RWPE1 (cell line): Measurements from ENCODE around the gene MAPK8.

Experiments used
- CTCF ChIA-PET: fragments of 350-600 bp; sonication (Branson Sonifier 250); formaldehyde crosslinking; extraction: SDS; loops from one replicate; lab custom pipeline; 2021; lab: Yijun Ruan, JAX
- POLR2A ChIA-PET: fragments of 400-600 bp; formaldehyde crosslinking; extraction: SDS; loops from one replicate; lab custom pipeline; 2020; ENCODE audit warnings: antibody characterized with exemption; ENCODE audit not compliant: low non-redundant PET; lab: Yijun Ruan, JAX
- DNase-seq: peaks from one replicate; pipeline ENCODE4 v3.0.0; 2012; ENCODE audit warnings: low spot score
- H3K27ac ChIP-seq: fragments of 450-650 bp; 2 replicates; pipeline ENCODE4 v1.5.1; 2017
- TF ChIP-seq, protein P1 (sequence below): fragments of 450-650 bp; conservative IDR thresholded peaks from 2 replicates; pipeline ENCODE4 v1.5.1; 2017; ENCODE audit warnings: low read depth, mild to moderate bottlenecking

Gene MAPK8

GRCh38 chr10:48430402-48430993 is 124.0 kb downstream of the MAPK8 start:
- H3K27ac ChIP-seq: no peak overlapping the region
- CTCF ChIA-PET: no interaction called here
- TF ChIP-seq, protein P1, sequence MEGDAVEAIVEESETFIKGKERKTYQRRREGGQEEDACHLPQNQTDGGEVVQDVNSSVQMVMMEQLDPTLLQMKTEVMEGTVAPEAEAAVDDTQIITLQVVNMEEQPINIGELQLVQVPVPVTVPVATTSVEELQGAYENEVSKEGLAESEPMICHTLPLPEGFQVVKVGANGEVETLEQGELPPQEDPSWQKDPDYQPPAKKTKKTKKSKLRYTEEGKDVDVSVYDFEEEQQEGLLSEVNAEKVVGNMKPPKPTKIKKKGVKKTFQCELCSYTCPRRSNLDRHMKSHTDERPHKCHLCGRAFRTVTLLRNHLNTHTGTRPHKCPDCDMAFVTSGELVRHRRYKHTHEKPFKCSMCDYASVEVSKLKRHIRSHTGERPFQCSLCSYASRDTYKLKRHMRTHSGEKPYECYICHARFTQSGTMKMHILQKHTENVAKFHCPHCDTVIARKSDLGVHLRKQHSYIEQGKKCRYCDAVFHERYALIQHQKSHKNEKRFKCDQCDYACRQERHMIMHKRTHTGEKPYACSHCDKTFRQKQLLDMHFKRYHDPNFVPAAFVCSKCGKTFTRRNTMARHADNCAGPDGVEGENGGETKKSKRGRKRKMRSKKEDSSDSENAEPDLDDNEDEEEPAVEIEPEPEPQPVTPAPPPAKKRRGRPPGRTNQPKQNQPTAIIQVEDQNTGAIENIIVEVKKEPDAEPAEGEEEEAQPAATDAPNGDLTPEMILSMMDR: no peak
- DNase-seq: no peak
- POLR2A ChIA-PET: no interaction called here

- no peak overlapping the region for H3K27ac ChIP-seq
- CTCF ChIA-PET: interaction anchor here (1.2 kb wide), 2 partner anchors 13 to 75 kb away, joined by 3 to 4 read pairs; no protein-coding TSS in a partner anchor
- POLR2A ChIA-PET: no interaction called here
- no peak for DNase-seq
- TF ChIP-seq, protein P1: no peak
These were observed 125.4 kb downstream of the MAPK8 start for GRCh38 chr10:48431871-48432270.

DNA sequence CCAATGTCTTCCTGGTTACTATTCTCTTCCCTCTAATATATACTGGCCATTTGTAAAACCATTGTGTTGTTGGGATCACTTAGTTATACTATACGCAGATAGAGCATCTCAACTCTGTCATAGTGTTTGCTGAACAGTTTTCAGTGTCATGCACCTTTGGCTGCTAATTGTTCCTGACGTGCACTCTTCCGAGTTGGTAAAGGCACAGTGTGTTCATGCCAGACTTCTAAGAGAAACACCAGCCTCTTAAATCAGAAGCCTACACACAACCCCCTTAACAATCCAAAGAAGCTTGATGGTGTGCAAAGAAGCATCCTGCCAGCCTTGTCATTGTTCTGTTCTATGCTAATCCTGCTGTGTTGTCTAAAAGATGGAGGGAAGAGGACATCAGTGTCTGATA is 131.1 kb downstream of the MAPK8 start:
- POLR2A ChIA-PET: no interaction called here
- no peak overlapping the region for H3K27ac ChIP-seq
- DNase-seq: no peak
- CTCF ChIA-PET: no interaction called here
- TF ChIP-seq, protein P1: no peak

GRCh38 chr10:48439031-48439430 is 132.6 kb downstream of the MAPK8 start:
- TF ChIP-seq, protein P1: no peak
- ChIA-PET CTCF (interaction anchor here (1.0 kb wide), 1 partner anchor 75 kb away, joined by 3 read pairs; no protein-coding TSS in a partner anchor), POLR2A (no interaction called here)
- no peak overlapping the region for H3K27ac ChIP-seq
- DNase-seq: no peak

GRCh38 chr10:48439581-48440041 is 133.1 kb downstream of the MAPK8 start:
- TF ChIP-seq, protein P1: no peak
- DNase-seq: no peak
- ChIA-PET CTCF (interaction anchor here (1.0 kb wide), 1 partner anchor 76 kb away, joined by 3 read pairs; no protein-coding TSS in a partner anchor), POLR2A (no interaction called here)
- H3K27ac ChIP-seq: no peak overlapping the region

DNA sequence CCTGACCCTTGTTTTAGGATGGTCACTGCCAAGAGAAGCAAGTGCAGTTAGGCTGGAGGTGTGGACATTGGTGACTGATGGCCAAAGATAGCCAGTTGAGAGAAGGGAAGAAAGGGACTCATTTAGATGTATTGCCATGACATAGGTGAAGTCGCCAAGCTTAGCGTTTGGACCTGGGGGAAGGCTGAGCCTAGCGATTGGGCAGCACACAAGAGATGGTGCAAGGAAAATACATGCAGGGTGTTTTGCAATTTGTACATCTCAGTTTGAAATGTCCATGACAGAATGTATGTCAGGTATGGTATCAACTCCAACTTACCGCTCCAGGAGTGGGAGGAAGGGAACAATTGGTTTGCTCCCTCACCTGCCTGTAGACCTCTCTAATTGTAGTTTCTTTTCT is 134.3 kb downstream of the MAPK8 start:
- ChIA-PET CTCF (no interaction called here), POLR2A (no interaction called here)
- no peak for DNase-seq
- TF ChIP-seq, protein P1: no peak
- H3K27ac ChIP-seq: no peak overlapping the region
